ENCODE data around the gene FILIP1L. TPM values are rescaled to one million over a fixed set of nuclear protein-coding genes. Genes with fewer than 3 reads are reported as not detected.

The FILIP1L gene
- total RNA-seq: under 1 TPM; 0.35 to 0.50 TPM

DNA sequence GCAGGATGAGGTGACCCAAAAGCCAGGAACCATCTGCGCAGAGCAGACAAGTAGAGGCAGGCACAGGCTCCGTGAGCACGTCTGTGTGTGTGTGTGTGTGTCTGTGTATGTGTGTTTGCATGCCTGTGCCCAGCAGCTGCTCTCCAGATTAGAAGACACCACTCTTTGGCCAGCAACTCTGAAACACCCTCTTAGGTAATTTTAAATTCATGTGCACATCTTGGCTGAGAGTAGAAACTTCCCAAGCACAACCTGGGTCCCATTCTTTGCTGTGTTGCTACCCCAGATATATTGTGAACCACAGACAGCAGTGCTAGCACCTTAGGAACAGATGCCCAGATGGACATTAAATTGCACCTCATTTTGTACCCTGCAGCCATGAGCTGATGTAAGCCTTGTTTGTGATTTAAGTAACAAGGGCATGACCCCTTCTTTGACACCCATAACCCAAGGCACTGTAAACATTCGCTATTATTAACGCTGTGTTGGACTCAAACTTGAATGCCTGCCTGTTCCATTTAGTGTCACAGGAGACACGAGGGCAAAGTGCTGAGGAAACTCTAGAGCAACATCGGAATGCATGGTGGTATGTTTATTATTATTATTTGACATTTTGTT lies at the start of gene FILIP1L:
FILIP1L (minus strand) TSS at position 89 of the 618 bp plus-strand sequence.
- Mint-ChIP-seq H3K36me3 (ENCODE audit: low read depth) (no peaks in the 10 kb centered on the region), H3K27me3 (no peaks in the 10 kb centered on the region), H3K4me3 (no peak within 1 kb of the TSS), H3K9me3 (no peaks in the 10 kb centered on the region), H3K27ac (no peak within 1 kb of the TSS), H3K4me1 (peaks cover 3% of the 10 kb centered on the region)
- ATAC-seq (replicated peaks): no peak

DNA sequence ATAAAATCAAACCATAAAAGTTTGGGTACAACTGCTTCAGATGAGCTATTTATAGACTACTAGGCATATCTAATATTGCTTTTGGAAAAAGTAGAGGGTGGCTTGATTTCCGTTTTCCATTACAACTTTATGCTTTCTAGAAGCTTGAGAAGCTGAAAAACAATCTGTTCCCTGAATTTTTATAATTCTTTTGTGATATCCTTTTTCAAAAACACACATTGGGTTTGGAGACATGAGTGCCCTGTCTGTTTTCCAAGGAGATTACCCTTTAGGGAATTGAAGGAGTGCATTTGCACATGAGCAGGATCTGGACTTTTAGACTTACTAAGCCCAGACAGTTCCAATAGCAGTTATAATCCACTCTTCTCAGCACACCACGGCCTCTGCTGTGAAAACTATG lies 49.5 kb upstream of the FILIP1L start:
- Mint-ChIP-seq H3K36me3 (ENCODE audit: low read depth) (peaks cover 63% of the 10 kb centered on the region), H3K27ac (no peak overlapping the region), H3K27me3 (no peaks in the 10 kb centered on the region), H3K4me3 (no peak overlapping the region), H3K9me3 (no peaks in the 10 kb centered on the region), H3K4me1 (no peaks in the 10 kb centered on the region)
- no peak for ATAC-seq (replicated peaks)

- H3K36me3 Mint-ChIP-seq (ENCODE audit: low read depth): peaks cover 65% of the 10 kb centered on the region
- no peaks in the 10 kb centered on the region for H3K4me1 Mint-ChIP-seq
- H3K27ac Mint-ChIP-seq: no peak overlapping the region
- no peak overlapping the region for H3K4me3 Mint-ChIP-seq
- H3K9me3 Mint-ChIP-seq: peaks cover 6% of the 10 kb centered on the region
- H3K27me3 Mint-ChIP-seq: no peaks in the 10 kb centered on the region
- no peak for ATAC-seq (replicated peaks)
Observed at GRCh38 chr3:100160521-100160920, 46.2 kb upstream of the FILIP1L start.

- Mint-ChIP-seq H3K36me3 (ENCODE audit: low read depth) (peaks cover 73% of the 10 kb centered on the region), H3K4me1 (no peaks in the 10 kb centered on the region), H3K4me3 (no peak overlapping the region), H3K9me3 (peaks cover 13% of the 10 kb centered on the region), H3K27ac (no peak overlapping the region), H3K27me3 (no peaks in the 10 kb centered on the region)
- ATAC-seq (replicated peaks): no peak
Observed at GRCh38 chr3:100159331-100160153, 45.2 kb upstream of the FILIP1L start.

GRCh38 chr3:100158918-100159330 lies 44.6 kb upstream of the FILIP1L start:
- no peak overlapping the region for H3K4me3 Mint-ChIP-seq
- H3K9me3 Mint-ChIP-seq: peaks cover 13% of the 10 kb centered on the region
- no peaks in the 10 kb centered on the region for H3K27me3 Mint-ChIP-seq
- ATAC-seq (replicated peaks): no peak
- peaks cover 66% of the 10 kb centered on the region for H3K36me3 Mint-ChIP-seq (ENCODE audit: low read depth)
- H3K4me1 Mint-ChIP-seq: no peaks in the 10 kb centered on the region
- no peak overlapping the region for H3K27ac Mint-ChIP-seq

- Mint-ChIP-seq H3K4me3 (no peak overlapping the region), H3K27ac (no peak overlapping the region), H3K27me3 (no peaks in the 10 kb centered on the region), H3K4me1 (no peaks in the 10 kb centered on the region), H3K9me3 (peaks cover 13% of the 10 kb centered on the region), H3K36me3 (ENCODE audit: low read depth) (peaks cover 67% of the 10 kb centered on the region)
- no peak for ATAC-seq (replicated peaks)
Observed at GRCh38 chr3:100157685-100158084, 43.4 kb upstream of the FILIP1L start.

DNA sequence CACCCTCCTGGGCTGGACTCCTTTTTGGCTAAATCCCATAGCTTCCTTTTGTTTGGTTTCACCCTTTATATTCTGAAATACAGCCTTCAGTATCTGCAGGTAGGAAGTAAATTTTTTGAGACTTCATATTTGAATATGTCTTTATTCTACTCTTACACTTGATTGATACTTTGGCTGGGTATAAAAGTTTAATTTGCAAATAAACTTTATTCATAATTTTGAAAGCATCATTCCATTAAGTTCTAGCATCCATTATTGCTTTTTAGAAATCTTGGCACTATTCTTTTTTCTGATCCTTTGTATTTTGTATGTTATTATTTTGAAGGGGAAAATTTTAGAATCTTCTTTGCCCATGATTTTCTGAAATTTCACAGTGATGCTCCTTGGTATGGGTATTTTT lies 41.3 kb upstream of the FILIP1L start:
- no peak for ATAC-seq (replicated peaks)
- Mint-ChIP-seq H3K36me3 (ENCODE audit: low read depth) (peaks cover 68% of the 10 kb centered on the region), H3K4me1 (no peaks in the 10 kb centered on the region), H3K27me3 (no peaks in the 10 kb centered on the region), H3K4me3 (no peak overlapping the region), H3K27ac (no peak overlapping the region), H3K9me3 (peaks cover 13% of the 10 kb centered on the region)

GRCh38 chr3:100155128-100155527 lies 40.8 kb upstream of the FILIP1L start:
- H3K9me3 Mint-ChIP-seq: peaks cover 13% of the 10 kb centered on the region
- no peak overlapping the region for H3K4me3 Mint-ChIP-seq
- H3K4me1 Mint-ChIP-seq: no peaks in the 10 kb centered on the region
- no peak overlapping the region for H3K27ac Mint-ChIP-seq
- ATAC-seq (replicated peaks): no peak
- peaks cover 68% of the 10 kb centered on the region for H3K36me3 Mint-ChIP-seq (ENCODE audit: low read depth)
- H3K27me3 Mint-ChIP-seq: no peaks in the 10 kb centered on the region

- no peak for ATAC-seq (replicated peaks)
- no peak overlapping the region for H3K27ac Mint-ChIP-seq
- no peak overlapping the region for H3K4me3 Mint-ChIP-seq
- peaks cover under 1% of the 10 kb centered on the region for H3K4me1 Mint-ChIP-seq
- peaks cover 73% of the 10 kb centered on the region for H3K36me3 Mint-ChIP-seq (ENCODE audit: low read depth)
- H3K9me3 Mint-ChIP-seq: peaks cover 13% of the 10 kb centered on the region
- H3K27me3 Mint-ChIP-seq: no peaks in the 10 kb centered on the region
Observed at GRCh38 chr3:100154171-100154570, 39.9 kb upstream of the FILIP1L start.

DNA sequence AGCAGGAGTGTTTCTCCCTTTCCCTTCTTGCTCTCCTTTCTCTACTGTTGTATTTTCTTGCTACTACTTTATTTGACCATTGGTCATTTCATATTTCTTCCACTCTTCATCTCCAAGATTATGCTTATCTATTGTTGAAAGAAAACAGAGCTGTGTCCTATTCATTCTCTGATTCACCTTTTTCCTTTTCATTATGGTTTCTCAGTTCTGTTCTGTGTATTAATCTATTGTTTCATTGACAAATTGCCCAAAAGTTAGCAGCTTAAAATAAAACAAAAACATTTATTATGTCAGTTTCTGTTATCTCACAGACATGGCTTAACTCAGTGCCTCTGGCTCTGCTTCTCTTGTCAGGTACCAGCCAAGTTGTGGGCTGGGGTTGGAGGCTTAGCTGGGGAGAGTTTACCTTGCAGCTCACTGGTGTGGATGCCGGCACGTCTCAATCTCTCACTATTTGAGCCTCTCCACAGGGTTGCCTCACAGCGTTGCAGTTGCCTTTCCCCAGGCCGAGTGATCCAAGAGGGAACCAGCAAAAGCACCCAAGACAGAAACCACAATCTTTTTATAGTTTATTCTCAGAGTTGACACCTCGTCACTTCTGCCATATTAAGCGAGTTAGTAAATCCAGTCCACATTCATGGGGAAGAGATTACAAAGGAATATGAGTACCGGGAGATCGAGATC lies 36.9 kb upstream of the FILIP1L start:
- peaks cover 7% of the 10 kb centered on the region for H3K9me3 Mint-ChIP-seq
- H3K4me1 Mint-ChIP-seq: peaks cover 5% of the 10 kb centered on the region
- peaks cover 61% of the 10 kb centered on the region for H3K36me3 Mint-ChIP-seq (ENCODE audit: low read depth)
- no peaks in the 10 kb centered on the region for H3K27me3 Mint-ChIP-seq
- H3K27ac Mint-ChIP-seq: peak overlapping the region; percentile 33
- H3K4me3 Mint-ChIP-seq: no peak overlapping the region
- ATAC-seq (replicated peaks): no peak

DNA sequence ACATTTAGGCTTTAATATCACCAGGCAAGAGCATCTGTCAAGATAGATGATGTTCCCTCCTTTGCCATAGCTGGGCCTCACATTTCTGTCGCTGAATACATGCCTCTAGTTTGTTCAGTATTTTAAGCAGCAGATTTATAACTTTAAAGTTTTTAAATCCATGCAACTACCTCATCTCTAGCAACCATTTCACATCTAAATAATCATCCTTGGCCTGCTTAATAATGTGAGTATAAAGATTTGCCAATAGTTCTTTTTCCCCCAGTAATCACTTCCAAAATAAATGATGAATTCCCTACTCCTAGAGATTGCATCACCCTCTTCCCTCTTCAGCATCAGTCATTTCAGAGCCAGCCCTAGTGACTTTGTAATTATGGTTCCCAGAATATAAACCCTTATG lies 36.2 kb upstream of the FILIP1L start:
- Mint-ChIP-seq H3K36me3 (ENCODE audit: low read depth) (peaks cover 57% of the 10 kb centered on the region), H3K27me3 (no peaks in the 10 kb centered on the region), H3K9me3 (peaks cover 7% of the 10 kb centered on the region), H3K27ac (peak overlapping the region; percentile 33), H3K4me3 (no peak overlapping the region), H3K4me1 (peaks cover 5% of the 10 kb centered on the region)
- ATAC-seq (replicated peaks): no peak

DNA sequence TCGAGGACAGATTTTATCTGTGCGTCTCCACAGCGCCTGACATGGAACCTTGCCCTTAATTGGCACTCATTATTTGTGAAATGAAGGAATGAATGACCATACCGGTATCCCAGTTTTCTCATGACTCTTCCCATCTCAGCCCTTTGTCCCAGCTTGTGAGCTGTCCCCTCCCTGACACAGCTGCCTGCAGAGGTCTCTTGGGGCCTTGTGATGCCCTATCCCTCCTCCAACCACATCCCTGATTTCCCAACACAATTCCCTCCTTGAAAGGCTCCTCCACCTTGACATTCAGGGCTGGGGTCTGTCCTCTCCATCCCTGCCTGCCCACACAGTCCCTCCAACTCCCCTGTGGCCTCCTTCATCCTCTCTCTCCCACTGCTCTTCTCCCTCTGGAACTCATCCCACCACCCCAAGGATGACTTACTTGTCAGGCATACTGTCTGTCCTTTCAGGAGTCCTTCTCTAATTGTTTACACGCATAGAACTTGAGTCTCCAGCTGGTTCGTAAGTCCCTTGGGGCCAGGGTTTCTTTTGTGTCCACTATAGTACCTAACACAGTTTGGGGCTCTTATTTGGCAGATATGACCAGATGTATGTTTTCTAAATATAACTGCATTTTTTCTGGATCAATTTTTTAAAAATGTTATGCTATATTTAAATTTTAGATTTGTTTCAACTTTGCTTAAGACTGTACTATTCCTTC lies 35.6 kb upstream of the FILIP1L start:
- Mint-ChIP-seq H3K27ac (peak overlapping the region; percentile 35), H3K9me3 (peaks cover under 1% of the 10 kb centered on the region), H3K4me1 (peaks cover 5% of the 10 kb centered on the region), H3K4me3 (no peak overlapping the region), H3K36me3 (ENCODE audit: low read depth) (peaks cover 51% of the 10 kb centered on the region), H3K27me3 (no peaks in the 10 kb centered on the region)
- no peak for ATAC-seq (replicated peaks)

GRCh38 chr3:100149130-100149529 lies 34.8 kb upstream of the FILIP1L start:
- Mint-ChIP-seq H3K27ac (no peak overlapping the region), H3K27me3 (no peaks in the 10 kb centered on the region), H3K4me1 (peaks cover 5% of the 10 kb centered on the region), H3K4me3 (no peak overlapping the region), H3K9me3 (no peaks in the 10 kb centered on the region), H3K36me3 (ENCODE audit: low read depth) (peaks cover 49% of the 10 kb centered on the region)
- no peak for ATAC-seq (replicated peaks)

- peaks cover 5% of the 10 kb centered on the region for H3K4me1 Mint-ChIP-seq
- H3K4me3 Mint-ChIP-seq: no peak overlapping the region
- H3K36me3 Mint-ChIP-seq (ENCODE audit: low read depth): peaks cover 8% of the 10 kb centered on the region
- H3K27ac Mint-ChIP-seq: no peak overlapping the region
- H3K9me3 Mint-ChIP-seq: peaks cover 5% of the 10 kb centered on the region
- H3K27me3 Mint-ChIP-seq: no peaks in the 10 kb centered on the region
- no peak for ATAC-seq (replicated peaks)
Observed at GRCh38 chr3:100144255-100144866, 30.1 kb upstream of the FILIP1L start.

Data from activated T-helper 17 cell treated with anti-CD3 and anti-CD28 coated beads, Interleukin-2, amount 50 U/mL, for 72 hours (primary cell).